H9 (cell line): ENCODE measurements around the gene MED8. TPM values are rescaled to one million over a fixed set of nuclear protein-coding genes. Genes with fewer than 3 reads are reported as not detected.

Source experiments
- DNase-seq: peaks from one replicate; pipeline ENCODE4 v3.0.0-alpha.2; 2017
- H2AFZ ChIP-seq: one replicate; pipeline ENCODE4 v1.6.1; 2013; ENCODE audit warnings: mild to moderate bottlenecking, low read length, control low read depth, moderate library complexity
- H2AK5ac ChIP-seq: 2 replicates; pipeline ENCODE4 v1.6.1; 2013; ENCODE audit warnings: low read length, control low read depth, mixed read lengths; ENCODE audit not compliant: insufficient read length
- H2BK120ac ChIP-seq: one replicate; pipeline ENCODE4 v1.6.1; 2013; ENCODE audit warnings: low read depth, mild to moderate bottlenecking, low read length, control low read depth, inconsistent platforms; ENCODE audit not compliant: poor library complexity, severe bottlenecking
- H2BK12ac ChIP-seq: 2 replicates; pipeline ENCODE4 v1.6.1; 2013; ENCODE audit warnings: low read length, control low read depth, mixed read lengths, low read depth; ENCODE audit not compliant: insufficient read length
- H2BK15ac ChIP-seq: 2 replicates; pipeline ENCODE4 v1.6.1; 2013; ENCODE audit warnings: low read depth, low read length, control low read depth
- H2BK20ac ChIP-seq: one replicate; pipeline ENCODE4 v1.6.1; 2013; ENCODE audit warnings: low read depth, mild to moderate bottlenecking, low read length, control low read depth, inconsistent platforms; ENCODE audit not compliant: poor library complexity, severe bottlenecking
- H2BK5ac ChIP-seq: 2 replicates; pipeline ENCODE4 v1.6.1; 2013; ENCODE audit warnings: low read length, control low read depth, mixed read lengths; ENCODE audit not compliant: insufficient read length
- H3K14ac ChIP-seq: 2 replicates; pipeline ENCODE4 v1.6.1; 2013; ENCODE audit warnings: low read length, control low read depth; ENCODE audit not compliant: insufficient read depth
- H3K18ac ChIP-seq: 2 replicates; pipeline ENCODE4 v1.6.1; 2013; ENCODE audit warnings: low read depth, mild to moderate bottlenecking, mixed read lengths, low read length, control low read depth; ENCODE audit not compliant: insufficient read length
- H3K23ac ChIP-seq: 2 replicates; pipeline ENCODE4 v1.6.1; 2013; ENCODE audit warnings: low read length, control low read depth, mixed read lengths, low read depth; ENCODE audit not compliant: insufficient read length
- H3K23me2 ChIP-seq: 2 replicates; pipeline ENCODE4 v1.6.1; 2013; ENCODE audit warnings: low read depth, mild to moderate bottlenecking, mixed read lengths, low read length, control low read depth; ENCODE audit not compliant: insufficient read length, poor library complexity, severe bottlenecking
- H3K27ac ChIP-seq: 2 replicates; pipeline ENCODE4 v1.5.1; 2013; ENCODE audit warnings: low read length, control low read depth, mixed read lengths, low read depth; ENCODE audit not compliant: insufficient read length
- H3K27me3 ChIP-seq: 2 replicates; pipeline ENCODE4 v1.6.1; 2013; ENCODE audit warnings: low read length, control low read depth, inconsistent platforms; ENCODE audit not compliant: insufficient read depth
- H3K4ac ChIP-seq: 2 replicates; pipeline ENCODE4 v1.6.1; 2013; ENCODE audit warnings: low read depth, mild to moderate bottlenecking, control low read depth, inconsistent platforms, low read length, moderate library complexity
- H3K4me1 ChIP-seq: 2 replicates; pipeline ENCODE4 v1.6.1; 2013; ENCODE audit warnings: low read length, control low read depth, inconsistent platforms; ENCODE audit not compliant: insufficient read depth
- H3K4me2 ChIP-seq: 2 replicates; pipeline ENCODE4 v1.6.1; 2013; ENCODE audit warnings: low read length, control low read depth, mixed read lengths; ENCODE audit not compliant: insufficient read length, insufficient read depth
- H3K56ac ChIP-seq: 2 replicates; pipeline ENCODE4 v1.6.1; 2013; ENCODE audit warnings: low read depth, mild to moderate bottlenecking, mixed read lengths, low read length, control low read depth; ENCODE audit not compliant: insufficient read length
- H3K79me1 ChIP-seq: 2 replicates; pipeline ENCODE4 v1.6.1; 2013; ENCODE audit warnings: low read depth, mild to moderate bottlenecking, moderate library complexity, low read length, control low read depth, inconsistent platforms; ENCODE audit not compliant: insufficient read depth, poor library complexity, severe bottlenecking
- H3K79me2 ChIP-seq: 2 replicates; pipeline ENCODE4 v1.6.1; 2013; ENCODE audit warnings: low read length, control low read depth, inconsistent platforms; ENCODE audit not compliant: insufficient read depth
- H3K9ac ChIP-seq: 2 replicates; pipeline ENCODE4 v1.6.1; 2013; ENCODE audit warnings: low read length, control low read depth, mixed read lengths; ENCODE audit not compliant: insufficient read length; ENCODE audit errors: extremely low read depth
- H3K9me3 ChIP-seq: one replicate; pipeline ENCODE4 v1.6.1; 2013; ENCODE audit warnings: low read depth, low read length, inconsistent platforms; ENCODE audit not compliant: control insufficient read depth
- H3T11ph ChIP-seq: one replicate; pipeline ENCODE4 v1.6.1; 2013; ENCODE audit warnings: mild to moderate bottlenecking, low read length, control low read depth, inconsistent platforms
- H4K20me1 ChIP-seq: one replicate; pipeline ENCODE4 v1.6.1; 2013; ENCODE audit not compliant: control insufficient read depth, insufficient read length, insufficient read depth
- H4K5ac ChIP-seq: 2 replicates; pipeline ENCODE4 v1.6.1; 2013; ENCODE audit warnings: low read depth, mild to moderate bottlenecking, mixed read lengths, low read length, control low read depth; ENCODE audit not compliant: insufficient read length
- H4K8ac ChIP-seq: replicated peaks from 2 replicates; pipeline ENCODE4 v1.6.1; 2013; ENCODE audit warnings: low read length, control low read depth, mixed read lengths, low read depth; ENCODE audit not compliant: insufficient read length
- H4K91ac ChIP-seq: 2 replicates; pipeline ENCODE4 v1.6.1; 2013; ENCODE audit warnings: low read depth, mild to moderate bottlenecking, moderate library complexity, mixed read lengths, low read length, control low read depth; ENCODE audit not compliant: insufficient read length
- H3K27ac Mint-ChIP-seq, 3 experiments: 2 replicates in 2 of 3; 3 replicates in 1 of 3; pipeline ENCODE4 v1.8.0; 2020 to 2021; ENCODE audit warnings: mixed read lengths in 3 of 3, mild to moderate bottlenecking in 1 of 3, moderate library complexity in 1 of 3
- H3K27me3 Mint-ChIP-seq: 2 replicates; pipeline ENCODE4 v1.8.0; 2021; ENCODE audit warnings: low read depth, mild to moderate bottlenecking, moderate library complexity, mixed read lengths
- H3K36me3 Mint-ChIP-seq, 3 experiments: 2 replicates in 2 of 3; 3 replicates in 1 of 3; pipeline ENCODE4 v1.8.0; 2020 to 2021; ENCODE audit warnings: low read depth in 3 of 3, mixed read lengths in 3 of 3; ENCODE audit not compliant: insufficient read depth in 1 of 3
- H3K4me1 Mint-ChIP-seq, 2 experiments: 2 replicates each; pipeline ENCODE4 v1.8.0; 2020; ENCODE audit warnings: mixed read lengths in 2 of 2
- H3K4me3 Mint-ChIP-seq, 2 experiments: 2 replicates in 1 of 2; 3 replicates in 1 of 2; pipeline ENCODE4 v1.8.0; 2020 to 2021; ENCODE audit warnings: mild to moderate bottlenecking in 2 of 2, mixed read lengths in 2 of 2, moderate library complexity in 1 of 2
- H3K9me3 Mint-ChIP-seq, 2 experiments: 2 replicates in 1 of 2; 3 replicates in 1 of 2; pipeline ENCODE4 v1.8.0; 2020; ENCODE audit warnings: mild to moderate bottlenecking in 2 of 2, mixed read lengths in 2 of 2, moderate library complexity in 1 of 2
- CTCF ChIP-seq: fragments of 200-600 bp; sonication (generic); conservative IDR thresholded peaks from 3 replicates; pipeline ENCODE4 v1.8.0; 2021; ENCODE audit warnings: antibody characterized with exemption, mild to moderate bottlenecking
- WGBS: extraction: QIAGEN DNeasy Blood & Tissue Kit; methylation state at CpG from one replicate; pipeline ENCODE4 v1.1.7; 2013; ENCODE audit warnings: missing lambda C conversion rate, low lambda C conversion rate, mixed read lengths; ENCODE audit not compliant: insufficient read length; ENCODE audit errors: extremely low coverage; 5-methylcytosine and 5-hydroxymethylcytosine counted together
- total RNA-seq: library from RNA; stranded (reverse); gene quantifications from 2 replicates; pipeline ENCODE4 v1.2.1, GENCODE V29; 2021

Gene MED8
- total RNA-seq, 1 experiment from 2014 or later, result 23.0 TPM

DNA sequence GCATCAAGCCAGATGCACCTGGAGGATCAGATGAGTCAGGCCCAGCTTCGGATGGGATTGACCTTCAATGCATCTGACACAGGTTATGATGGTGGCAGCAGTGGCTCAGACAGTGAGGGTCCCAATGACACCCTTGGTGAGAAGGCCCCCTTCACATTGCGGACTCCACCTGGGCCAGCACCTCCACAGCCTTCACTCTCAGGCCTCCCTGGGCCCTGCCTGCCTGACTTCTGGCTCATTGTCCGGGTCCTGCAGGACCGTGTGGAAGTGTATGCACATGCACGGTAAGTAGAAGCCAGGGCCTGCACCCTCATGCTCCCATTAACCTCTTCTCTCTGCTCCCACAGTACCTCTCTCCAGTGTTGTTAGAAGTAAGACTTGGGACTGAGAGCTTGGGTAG is 43.3 kb upstream of the MED8 start:
- H4K20me1 ChIP-seq, result no peaks in the 10 kb centered on the region
- no peak overlapping the region for H3K4me2 ChIP-seq
- no peaks in the 10 kb centered on the region for H3K9me3 Mint-ChIP-seq
- WGBS, result no CpG with 5 or more reads among the region's 5 CpGs
- H3K27ac ChIP-seq, result no peak overlapping the region
- H3K18ac ChIP-seq, result no peak overlapping the region
- H3K14ac ChIP-seq, result no peak overlapping the region
- no peaks in the 10 kb centered on the region for H3K4me1 Mint-ChIP-seq
- no peaks in the 10 kb centered on the region for H3K9me3 ChIP-seq
- no peak overlapping the region for H4K91ac ChIP-seq
- H3T11ph ChIP-seq, result no peak overlapping the region
- no peaks in the 10 kb centered on the region for H3K27me3 ChIP-seq
- no peaks in the 10 kb centered on the region for H3K23me2 ChIP-seq
- H3K36me3 Mint-ChIP-seq, result peaks cover 14 to 60% (median 54%) of the 10 kb centered on the region in 3 experiments; a peak in 6 of 7 replicates
- no peak overlapping the region for H3K4me3 Mint-ChIP-seq
- no peak overlapping the region for H3K23ac ChIP-seq
- no peak overlapping the region for H2BK120ac ChIP-seq
- H2AFZ ChIP-seq, result no peak overlapping the region
- no peak overlapping the region for H3K27ac Mint-ChIP-seq
- no peak overlapping the region for H4K5ac ChIP-seq
- no peak overlapping the region for H2BK15ac ChIP-seq
- H3K79me2 ChIP-seq, result no peaks in the 10 kb centered on the region
- no peak overlapping the region for H4K8ac ChIP-seq
- H2AK5ac ChIP-seq, result no peak overlapping the region
- no peaks in the 10 kb centered on the region for H3K27me3 Mint-ChIP-seq
- no peak overlapping the region for H3K9ac ChIP-seq
- H2BK12ac ChIP-seq, result no peak overlapping the region
- TF ChIP-seq CTCF, result no peak
- H3K56ac ChIP-seq, result no peak overlapping the region
- H3K79me1 ChIP-seq, result no peaks in the 10 kb centered on the region
- H3K4ac ChIP-seq, result no peak overlapping the region
- no peak overlapping the region for H2BK5ac ChIP-seq
- H3K4me1 ChIP-seq, result no peaks in the 10 kb centered on the region
- H2BK20ac ChIP-seq, result no peak overlapping the region
- DNase-seq, result no peak
